GM19324 (cell line): Measurements from ENCODE around the gene CFAP119.

ENCODE experiments used
- ATAC-seq: cut with Tn5 transposase; IDR thresholded peaks from one replicate; pipeline ENCODE4 v1.9.1; 2021; ENCODE audit warnings: mild to moderate bottlenecking, moderate library complexity; ENCODE audit not compliant: unreplicated experiment, low FRiP score

Gene CFAP119

DNA sequence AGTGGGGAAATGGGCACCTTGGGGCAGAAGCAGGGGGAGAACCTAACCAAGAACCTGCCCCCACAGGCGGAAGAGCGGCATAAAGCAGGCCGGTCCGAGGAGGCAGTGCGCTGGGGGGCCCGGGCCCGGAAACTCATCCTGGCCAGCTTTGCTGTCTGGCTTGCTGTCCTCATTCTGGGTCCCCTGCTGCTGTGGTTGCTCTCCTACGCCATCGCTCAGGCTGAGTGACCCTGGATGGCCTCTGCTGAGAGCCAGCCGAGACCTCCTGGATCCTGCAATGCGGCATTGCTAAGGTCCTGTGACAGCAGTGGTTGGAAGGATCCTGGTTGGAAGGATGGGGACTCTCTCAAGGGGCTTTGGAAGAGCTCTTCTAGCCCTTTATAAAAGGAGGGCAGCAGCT lies 18.1 kb downstream of the CFAP119 start:
- ATAC-seq = no peak

DNA sequence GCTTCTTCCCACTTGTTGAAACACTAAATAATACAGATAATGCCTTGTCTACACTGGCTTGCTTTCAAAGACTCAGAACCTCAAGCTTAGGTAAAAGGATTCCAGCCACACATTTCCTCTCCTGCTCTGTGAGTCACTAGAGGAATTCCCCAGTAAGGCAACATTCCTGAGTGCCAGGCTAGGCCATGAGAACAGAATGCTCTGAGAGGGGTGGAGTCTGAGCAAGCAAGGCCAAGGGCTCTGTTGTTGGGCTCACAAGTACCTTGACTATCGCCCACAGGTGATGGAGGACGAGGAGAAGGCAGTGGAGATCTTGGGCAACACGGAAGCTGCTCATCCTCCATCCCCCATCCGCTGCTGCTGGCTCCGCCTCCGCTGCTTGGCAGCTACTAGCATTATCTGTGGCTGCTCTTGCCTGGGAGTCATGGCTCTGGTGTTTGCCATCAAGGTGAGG lies 20.4 kb downstream of the CFAP119 start:
- no peak for ATAC-seq

DNA sequence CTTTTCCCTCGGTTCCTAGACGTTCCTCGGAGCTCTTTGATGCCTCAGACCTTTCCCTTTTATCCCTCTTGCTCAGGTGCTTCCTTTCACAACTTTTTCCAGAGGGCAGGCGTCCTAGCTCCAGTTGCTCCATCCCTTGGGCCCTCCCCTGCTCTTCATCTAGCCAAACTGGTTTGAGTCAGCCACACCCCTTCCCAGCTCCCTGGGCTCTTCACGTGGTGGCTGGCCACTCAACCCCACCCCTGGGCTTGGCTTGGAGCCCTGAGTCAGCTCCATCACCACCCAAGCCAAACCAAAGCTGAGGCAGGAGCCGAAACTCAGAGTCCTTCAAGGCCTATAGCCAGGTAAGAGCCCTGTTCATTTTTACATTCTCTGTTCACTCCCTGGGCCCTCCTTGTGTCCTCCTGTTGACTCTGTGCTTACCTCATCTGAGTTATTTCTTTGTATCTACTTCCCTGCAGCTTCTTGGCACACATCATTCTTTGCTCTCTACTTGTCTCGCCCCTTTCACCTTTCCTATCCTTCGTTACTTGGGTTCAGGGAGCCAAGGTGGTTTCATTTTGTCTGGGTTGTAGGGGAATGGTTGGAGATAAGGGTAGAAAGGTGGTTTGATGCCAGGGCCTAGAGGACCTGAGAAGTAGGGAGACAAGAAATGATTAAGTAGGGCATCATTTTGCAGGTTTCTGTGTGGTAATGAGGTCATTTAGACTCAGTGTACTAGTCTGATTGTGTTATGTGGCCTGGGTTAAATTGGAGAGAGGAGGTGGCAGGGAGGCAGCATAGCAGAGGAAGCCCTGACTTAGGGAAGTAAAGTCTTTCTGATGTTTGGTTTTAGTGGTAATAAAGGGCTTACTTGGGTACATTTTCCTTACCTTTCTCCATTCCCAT lies 21.3 kb downstream of the CFAP119 start:
- ATAC-seq = no peak

DNA sequence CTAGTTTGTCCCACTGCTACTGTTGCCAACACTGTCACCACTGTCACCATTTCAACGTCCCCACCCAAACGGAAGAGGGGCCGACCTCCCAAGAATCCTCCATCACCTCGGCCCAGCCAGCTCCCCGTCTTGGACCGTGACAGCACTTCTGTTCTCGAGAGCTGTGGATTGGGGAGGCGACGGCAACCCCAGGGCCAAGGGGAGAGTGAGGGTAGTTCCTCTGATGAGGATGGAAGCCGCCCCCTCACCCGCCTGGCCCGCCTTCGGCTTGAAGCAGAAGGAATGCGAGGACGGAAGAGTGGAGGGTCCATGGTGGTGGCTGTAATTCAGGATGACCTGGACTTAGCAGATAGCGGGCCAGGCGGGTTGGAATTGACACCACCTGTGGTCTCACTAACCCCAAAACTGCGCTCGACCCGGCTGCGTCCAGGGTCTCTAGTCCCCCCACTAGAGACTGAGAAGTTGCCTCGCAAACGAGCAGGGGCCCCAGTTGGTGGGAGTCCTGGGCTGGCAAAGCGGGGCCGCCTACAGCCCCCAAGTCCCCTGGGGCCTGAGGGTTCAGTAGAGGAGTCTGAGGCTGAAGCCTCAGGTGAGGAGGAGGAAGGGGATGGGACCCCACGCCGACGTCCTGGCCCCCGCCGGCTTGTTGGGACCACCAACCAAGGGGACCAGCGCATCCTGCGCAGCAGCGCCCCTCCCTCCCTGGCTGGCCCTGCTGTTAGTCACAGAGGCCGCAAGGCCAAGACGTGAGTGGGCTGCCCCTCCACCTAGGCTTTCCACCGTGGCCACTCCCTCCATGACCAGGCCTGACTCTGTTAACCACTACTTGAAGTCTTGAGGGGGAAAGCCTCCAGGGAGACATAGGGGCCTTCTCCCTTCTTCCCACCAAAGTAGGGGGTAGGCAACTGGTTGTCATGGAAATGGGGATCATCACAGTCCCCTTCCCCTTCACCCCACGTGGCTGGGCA lies 22.6 kb downstream of the CFAP119 start:
- no peak for ATAC-seq

DNA sequence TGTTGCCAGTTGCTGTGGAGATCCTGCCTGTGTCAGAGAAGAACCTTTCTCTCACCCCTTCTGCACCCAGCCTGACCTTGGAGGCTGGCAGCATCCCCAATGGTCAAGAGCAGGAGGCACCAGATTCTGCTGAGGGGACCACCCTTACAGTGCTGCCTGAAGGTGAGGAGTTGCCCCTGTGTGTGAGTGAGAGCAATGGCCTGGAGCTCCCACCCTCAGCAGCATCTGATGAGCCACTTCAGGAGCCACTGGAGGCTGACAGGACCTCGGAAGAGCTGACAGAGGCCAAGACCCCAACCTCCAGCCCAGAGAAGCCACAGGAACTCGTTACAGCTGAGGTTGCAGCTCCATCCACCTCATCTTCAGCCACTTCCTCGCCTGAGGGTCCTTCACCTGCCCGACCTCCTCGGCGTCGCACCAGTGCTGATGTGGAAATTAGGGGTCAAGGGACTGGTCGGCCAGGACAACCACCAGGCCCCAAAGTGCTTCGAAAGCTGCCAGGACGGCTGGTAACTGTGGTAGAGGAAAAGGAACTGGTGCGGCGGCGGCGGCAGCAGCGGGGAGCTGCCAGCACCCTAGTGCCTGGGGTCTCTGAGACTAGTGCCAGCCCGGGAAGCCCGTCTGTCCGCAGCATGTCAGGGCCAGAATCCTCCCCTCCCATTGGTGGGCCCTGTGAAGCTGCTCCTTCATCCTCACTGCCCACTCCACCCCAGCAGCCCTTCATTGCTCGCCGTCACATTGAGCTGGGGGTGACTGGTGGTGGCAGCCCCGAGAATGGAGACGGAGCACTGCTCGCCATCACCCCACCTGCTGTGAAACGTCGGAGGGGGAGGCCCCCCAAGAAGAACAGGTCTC lies 23.8 kb downstream of the CFAP119 start:
- no peak for ATAC-seq

DNA sequence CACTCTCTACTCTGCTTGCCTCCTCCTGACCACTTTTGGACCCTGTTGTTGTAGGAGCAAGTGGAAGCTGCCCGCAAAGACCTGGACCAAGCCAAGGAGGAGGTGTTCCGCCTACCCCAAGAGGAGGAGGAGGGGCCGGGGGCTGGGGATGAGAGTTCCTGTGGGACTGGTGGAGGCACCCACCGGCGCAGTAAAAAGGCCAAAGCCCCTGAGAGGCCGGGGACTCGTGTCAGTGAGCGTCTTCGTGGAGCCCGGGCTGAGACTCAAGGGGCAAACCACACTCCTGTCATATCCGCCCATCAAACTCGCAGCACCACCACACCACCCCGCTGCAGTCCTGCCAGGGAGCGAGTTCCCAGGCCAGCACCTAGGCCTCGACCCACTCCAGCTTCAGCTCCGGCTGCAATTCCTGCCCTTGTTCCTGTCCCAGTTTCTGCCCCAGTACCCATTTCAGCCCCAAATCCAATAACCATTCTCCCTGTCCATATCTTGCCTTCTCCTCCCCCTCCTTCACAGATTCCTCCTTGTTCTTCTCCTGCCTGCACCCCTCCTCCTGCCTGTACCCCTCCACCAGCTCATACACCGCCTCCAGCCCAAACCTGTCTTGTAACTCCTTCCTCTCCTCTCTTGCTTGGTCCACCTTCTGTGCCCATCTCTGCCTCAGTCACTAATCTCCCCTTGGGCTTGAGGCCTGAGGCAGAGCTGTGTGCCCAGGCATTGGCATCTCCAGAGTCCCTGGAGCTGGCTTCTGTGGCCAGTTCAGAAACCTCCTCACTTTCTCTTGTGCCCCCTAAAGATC lies 24.7 kb downstream of the CFAP119 start:
- no peak for ATAC-seq

DNA sequence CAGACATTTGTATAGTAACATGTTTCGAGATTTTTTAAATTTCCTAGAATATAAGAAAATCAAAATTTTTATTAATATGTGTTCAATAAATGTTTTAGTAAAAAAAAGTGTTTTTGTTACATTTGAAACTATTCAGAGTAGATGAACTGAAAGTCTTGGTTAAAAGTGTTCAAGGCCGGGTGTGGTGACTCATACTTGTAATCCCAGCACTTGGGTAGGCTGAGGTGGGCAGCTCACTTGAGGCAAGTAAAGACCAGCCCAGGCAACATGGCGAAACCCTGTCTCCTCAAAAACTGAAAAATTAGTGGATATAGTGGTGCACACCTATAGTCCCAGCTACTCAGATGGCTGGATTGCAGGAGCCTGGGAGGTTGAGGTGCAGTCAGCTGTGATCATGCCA lies 30.5 kb downstream of the CFAP119 start:
- no peak for ATAC-seq

DNA sequence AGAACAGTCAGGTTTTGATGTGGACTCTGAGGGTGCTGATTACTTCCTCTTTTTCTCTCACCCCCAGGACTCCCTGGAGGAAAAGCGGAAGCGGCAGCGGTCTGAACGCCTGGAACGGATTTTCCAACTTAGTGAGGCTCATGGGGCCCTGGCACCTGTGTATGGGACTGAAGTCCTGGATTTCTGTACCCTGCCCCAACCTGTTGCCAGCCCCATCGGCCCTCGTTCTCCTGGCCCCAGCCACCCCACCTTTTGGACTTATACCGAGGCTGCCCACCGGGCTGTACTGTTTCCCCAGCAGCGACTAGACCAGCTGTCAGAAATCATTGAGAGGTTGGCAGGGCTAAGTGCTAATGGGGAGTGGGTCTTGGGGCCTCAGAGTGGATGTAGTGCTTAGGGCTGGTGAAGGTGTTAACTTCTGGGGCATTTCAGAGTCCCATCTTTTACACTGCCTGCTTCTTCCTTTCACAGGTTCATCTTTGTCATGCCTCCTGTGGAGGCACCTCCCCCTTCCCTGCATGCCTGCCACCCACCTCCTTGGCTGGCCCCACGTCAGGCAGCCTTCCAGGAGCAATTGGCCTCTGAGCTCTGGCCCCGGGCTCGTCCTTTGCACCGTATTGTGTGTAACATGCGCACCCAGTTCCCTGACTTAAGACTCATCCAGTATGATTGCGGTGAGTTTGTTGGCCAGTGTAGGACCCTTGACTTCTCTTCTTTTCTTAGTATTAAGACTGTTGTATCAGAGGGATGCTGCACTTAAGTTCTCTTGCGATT lies 32.8 kb downstream of the CFAP119 start:
- no peak for ATAC-seq

DNA sequence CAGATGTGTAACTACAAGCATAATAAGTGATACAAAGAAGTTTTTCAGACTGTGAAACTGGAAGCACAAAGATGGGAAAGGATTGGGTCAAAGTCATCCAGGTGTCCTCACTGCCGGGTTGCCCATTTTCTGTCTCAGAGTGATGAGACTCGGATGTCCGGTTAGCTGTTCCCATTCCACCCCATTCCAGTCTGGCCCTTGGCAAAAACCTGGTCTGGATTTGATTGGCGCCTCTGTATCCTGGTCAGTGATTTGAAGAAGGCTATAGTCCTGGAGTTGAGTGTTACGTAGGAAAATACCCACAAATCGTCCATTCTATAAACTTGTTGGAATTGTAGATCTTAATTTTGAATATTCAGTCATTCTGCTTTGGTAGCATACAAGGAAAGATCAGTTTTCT lies 33.5 kb downstream of the CFAP119 start:
- ATAC-seq = no peak

DNA sequence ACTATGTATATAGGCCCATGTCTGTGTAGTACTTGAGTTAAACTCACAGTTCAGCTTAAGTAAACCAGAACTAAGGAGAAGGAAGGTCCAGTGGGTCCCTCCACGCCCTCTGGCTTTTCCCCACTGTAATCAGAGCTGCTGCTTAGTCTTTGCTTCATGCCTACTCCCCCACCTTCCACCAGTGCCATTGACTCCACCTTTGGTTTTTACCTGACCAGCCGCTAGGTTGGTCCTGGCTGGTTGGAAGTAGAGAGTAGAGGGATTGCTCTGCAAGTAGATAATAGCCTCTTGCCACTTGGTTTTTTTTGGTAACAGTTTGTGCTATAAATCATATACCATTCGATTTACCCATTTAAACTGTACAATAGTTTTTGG lies 36.5 kb downstream of the CFAP119 start:
- no peak for ATAC-seq

DNA sequence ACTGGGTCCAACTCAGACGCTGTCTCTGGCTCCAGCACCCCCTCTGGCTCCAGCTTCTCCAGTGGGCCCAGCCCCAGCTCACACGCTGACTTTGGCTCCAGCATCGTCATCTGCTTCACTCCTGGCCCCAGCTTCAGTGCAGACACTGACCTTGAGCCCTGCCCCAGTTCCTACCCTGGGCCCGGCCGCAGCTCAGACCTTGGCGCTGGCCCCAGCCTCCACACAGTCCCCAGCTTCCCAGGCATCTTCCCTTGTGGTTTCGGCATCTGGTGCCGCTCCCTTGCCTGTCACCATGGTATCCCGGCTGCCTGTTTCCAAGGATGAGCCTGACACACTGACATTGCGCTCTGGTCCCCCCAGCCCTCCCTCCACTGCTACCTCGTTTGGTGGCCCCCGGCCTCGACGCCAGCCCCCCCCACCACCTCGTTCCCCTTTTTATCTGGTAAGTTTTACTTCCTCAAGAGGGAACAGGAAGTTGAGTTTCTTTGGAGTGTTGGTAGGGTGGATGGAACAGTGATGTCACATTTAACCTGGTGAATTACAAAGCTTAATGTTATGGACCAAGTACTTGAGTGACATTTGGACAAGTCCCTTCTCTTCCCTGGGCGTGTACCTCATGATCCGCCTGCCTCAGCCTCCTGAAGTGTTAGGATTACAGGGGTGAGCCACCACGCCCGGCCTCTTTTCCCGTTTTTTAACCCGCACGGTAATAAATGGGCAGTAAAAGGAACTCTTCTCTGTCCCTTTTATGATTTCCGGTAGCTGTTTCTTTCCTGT lies 37.0 kb downstream of the CFAP119 start:
- ATAC-seq = no peak

DNA sequence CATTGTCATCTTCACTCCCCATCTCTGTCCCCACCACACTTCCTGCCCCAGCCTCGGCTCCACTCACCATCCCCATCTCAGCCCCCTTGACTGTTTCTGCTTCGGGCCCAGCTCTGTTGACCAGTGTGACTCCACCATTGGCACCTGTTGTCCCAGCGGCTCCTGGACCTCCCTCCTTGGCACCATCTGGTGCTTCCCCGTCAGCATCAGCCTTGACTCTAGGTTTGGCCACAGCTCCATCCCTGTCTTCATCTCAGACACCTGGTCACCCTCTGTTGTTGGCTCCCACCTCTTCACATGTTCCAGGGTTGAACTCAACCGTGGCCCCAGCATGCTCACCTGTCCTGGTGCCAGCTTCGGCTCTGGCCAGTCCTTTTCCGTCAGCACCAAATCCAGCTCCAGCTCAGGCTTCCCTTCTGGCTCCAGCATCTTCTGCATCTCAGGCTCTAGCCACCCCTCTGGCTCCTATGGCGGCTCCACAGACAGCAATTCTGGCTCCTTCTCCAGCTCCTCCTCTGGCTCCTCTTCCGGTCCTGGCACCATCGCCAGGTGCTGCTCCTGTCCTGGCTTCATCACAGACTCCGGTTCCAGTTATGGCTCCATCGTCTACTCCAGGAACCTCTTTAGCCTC lies 38.0 kb downstream of the CFAP119 start:
- no peak for ATAC-seq

DNA sequence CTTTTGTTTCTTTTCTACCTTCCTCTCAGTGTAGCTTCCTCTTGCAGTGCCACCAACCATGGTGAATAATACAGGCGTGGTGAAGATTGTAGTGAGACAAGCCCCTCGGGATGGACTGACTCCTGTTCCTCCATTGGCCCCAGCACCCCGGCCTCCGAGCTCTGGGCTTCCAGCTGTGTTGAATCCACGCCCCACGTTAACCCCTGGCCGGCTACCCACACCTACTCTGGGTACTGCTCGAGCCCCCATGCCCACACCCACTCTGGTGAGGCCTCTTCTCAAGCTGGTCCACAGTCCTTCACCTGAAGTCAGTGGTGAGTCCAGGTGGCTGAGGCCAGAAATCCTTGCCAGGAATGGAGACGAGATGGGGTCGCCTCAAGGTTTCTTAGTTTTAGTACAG lies 38.9 kb downstream of the CFAP119 start:
- no peak for ATAC-seq

DNA sequence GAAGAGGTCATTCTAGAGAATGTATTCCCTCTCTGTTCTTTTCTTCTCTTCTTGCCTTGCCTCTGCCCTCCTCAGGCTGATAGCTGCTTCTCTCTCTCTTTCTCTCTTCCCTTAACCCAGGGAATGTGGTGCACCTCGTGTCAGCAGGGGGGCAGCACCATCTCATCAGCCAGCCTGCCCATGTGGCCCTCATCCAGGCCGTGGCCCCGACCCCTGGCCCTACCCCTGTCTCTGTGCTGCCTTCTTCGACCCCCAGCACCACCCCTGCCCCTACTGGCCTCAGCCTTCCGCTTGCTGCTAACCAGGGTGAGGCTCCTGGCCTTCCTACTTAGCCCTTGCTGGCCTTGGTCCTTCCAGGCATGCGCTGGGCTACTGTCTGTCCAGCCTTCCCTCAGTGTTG lies 39.4 kb downstream of the CFAP119 start:
- no peak for ATAC-seq

DNA sequence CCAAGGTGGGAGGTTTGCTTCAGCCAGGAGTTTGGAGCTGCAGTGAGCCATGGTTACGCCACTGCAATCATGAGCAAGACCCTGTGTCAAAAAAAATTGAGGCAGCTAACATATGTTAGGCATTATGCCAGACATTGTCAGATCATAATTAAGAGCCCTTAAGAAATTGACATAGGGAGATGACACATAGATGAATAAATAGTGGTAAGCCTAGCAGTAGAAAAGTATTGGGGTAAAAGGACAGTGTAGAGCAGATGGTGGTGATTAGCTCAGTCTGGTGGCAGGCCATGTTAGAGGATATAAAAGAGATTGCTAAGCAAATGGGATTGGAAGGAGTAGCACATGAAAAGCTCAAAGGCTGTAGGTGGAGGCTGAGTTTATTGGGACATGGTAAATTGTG lies 40.3 kb downstream of the CFAP119 start:
- no peak for ATAC-seq

DNA sequence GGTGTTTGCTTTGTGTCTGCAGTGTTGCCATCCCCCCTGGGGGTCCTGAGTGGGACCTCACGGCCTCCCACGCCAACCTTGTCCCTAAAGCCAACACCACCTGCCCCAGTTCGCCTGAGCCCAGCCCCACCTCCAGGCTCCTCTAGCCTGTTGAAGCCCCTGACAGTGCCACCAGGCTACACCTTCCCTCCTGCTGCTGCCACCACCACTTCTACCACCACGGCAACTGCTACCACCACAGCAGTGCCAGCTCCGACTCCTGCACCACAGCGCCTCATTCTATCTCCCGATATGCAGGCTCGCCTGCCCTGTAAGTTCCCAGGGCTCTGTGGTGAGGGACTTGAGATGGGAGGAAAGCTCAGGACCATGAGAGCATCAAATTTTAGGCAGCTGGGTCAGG lies 40.7 kb downstream of the CFAP119 start:
- ATAC-seq = no peak

DNA sequence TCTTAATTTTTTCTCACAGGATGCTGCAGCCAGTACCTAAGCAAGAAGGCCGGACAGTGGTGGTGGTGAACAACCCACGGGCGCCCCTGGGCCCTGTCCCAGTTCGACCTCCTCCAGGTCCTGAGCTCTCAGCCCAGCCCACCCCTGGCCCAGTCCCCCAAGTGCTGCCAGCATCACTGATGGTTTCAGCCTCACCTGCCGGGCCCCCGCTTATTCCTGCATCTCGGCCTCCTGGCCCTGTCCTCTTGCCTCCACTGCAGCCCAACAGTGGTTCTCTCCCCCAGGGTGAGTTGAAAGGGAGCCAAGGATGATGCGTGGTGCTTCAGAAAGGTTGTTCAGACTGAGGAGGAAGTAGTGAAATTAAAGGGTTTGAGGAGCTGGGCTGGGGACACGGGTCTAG lies 41.2 kb downstream of the CFAP119 start:
- ATAC-seq = no peak

DNA sequence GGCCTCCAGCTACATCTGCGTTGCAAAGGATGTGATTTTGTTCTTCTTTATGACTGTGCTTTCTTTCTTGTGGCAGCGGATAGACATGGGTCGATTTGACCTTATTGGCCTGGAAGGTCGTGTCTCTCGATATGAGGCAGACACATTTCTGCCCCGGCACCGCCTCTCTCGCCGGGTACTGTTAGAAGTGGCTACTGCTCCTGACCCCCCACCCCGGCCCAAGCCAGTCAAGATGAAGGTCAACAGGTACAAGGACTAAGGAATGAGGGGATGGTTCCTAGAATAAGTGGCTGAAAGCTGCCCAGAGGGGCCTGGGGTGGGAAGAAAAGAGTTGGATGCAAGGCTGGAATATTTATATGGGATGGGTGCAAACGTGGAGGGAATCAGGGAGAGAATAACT lies 41.8 kb downstream of the CFAP119 start:
- ATAC-seq = no peak
